Activated gamma-delta T cell treated with Interleukin-2 at 50 U/mL for 16 hours (primary cell): ENCODE results near the gene IL11RA.
A peak's percentile ranks its signal among the peaks of the same experiment; 100 is the strongest.
"Not testable (repeated sequence)": the region's sequence is repeated elsewhere in the genome, so short reads cannot be mapped to it uniquely, and the experiment has no call there.

Source experiments
- DNase-seq: peaks from one replicate; pipeline ENCODE4 v3.0.0-alpha.2; 2020

The IL11RA gene

DNA sequence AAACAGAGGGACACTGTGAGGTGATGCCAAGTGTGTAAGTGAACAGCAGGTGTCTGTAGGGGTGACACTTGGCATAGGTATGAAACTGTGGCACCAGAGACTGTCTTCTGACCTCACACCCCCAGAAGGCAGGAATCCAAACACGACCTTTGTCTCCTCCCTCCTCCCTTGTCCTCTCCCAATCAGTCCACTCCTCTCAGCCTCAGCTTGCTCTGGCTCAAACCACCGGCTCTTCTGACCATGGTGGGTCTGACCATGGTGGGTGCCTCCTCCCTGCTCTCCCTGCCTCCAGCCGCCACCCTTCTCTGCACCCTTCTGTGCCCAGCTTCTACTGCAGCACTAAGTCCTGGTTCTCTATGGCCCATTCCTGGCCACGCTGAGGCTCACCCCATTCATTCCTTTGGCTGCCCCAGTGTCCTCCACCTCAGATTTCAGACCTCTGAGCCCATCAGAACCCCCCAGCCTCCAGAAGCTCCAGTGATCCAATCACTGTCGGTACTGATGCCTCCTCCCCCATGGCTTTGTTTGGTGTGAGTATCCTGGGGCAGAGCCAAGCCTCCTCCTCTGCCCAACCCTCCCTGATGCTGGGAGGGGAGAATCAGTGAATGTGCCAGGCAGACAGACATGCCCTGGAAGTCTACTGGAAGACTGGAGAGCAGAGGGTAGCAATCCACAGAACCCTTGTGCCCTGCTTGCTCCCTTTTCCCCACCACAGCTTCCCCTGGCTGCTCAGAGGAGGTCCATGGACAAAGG, 21.4 kb upstream of the IL11RA start:
- DNase-seq, result no peak

- DNase-seq, result no peak
Observed at GRCh38 chr9:34633166-34633565, 18.8 kb upstream of the IL11RA start.

GRCh38 chr9:34633851-34634550, 18.0 kb upstream of the IL11RA start:
- peak; percentile 73 for DNase-seq

DNA sequence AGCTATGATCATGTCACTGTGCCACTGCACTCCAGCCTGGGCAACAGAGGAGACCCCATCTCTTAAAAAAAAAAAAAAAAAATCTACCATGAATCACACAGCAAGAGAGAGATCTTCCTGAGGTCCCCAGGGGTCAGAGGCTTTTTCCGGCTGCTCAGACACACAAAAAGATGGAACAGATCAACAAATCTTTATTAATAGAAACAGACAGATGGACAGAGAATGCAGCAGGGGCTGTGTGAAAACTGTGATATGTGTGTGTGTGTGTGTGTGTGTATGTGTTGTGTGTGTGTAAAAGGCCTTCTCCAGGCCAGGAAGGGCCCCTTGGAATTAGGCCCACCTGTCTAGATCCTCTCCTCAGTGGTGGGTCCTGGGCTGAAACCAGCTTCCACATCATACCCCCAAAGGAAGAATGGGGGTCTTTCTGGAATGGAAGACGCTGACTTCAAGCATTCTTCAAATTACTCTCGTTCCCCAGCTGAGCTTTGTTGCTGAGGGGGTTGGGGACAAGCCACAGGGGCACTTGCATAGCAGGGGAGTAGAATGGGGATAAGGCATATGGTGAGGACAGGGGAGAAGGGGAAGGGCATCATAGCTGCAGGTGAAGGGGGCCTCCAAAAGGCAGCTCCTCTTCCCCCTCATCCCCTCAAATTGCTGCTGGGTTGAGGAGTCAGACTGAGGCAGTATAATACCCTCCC, 17.3 kb upstream of the IL11RA start:
- DNase-seq, result no peak

DNA sequence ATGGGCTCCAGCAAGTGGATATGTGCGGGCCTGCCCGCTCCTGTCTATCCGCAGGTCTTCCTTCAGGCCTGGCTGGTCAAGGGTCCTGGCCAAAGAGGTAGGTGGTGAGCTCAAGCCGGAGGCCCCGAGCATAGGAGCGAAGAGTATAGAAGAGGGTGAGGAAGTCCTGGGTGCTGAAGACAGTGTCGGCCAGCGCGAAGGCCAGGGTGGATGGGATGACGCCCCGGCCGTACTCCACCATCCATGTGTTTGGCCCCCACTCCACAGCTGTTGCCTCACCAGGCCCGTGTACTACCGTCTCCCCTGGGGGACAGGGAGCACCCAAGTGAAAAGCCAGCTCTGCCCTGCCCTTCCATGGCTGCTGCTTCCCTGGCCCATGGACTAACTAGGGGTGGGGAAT, 16.4 kb upstream of the IL11RA start:
- no peak for DNase-seq

GRCh38 chr9:34636791-34637355, 15.1 kb upstream of the IL11RA start:
- DNase-seq, result no peak

DNA sequence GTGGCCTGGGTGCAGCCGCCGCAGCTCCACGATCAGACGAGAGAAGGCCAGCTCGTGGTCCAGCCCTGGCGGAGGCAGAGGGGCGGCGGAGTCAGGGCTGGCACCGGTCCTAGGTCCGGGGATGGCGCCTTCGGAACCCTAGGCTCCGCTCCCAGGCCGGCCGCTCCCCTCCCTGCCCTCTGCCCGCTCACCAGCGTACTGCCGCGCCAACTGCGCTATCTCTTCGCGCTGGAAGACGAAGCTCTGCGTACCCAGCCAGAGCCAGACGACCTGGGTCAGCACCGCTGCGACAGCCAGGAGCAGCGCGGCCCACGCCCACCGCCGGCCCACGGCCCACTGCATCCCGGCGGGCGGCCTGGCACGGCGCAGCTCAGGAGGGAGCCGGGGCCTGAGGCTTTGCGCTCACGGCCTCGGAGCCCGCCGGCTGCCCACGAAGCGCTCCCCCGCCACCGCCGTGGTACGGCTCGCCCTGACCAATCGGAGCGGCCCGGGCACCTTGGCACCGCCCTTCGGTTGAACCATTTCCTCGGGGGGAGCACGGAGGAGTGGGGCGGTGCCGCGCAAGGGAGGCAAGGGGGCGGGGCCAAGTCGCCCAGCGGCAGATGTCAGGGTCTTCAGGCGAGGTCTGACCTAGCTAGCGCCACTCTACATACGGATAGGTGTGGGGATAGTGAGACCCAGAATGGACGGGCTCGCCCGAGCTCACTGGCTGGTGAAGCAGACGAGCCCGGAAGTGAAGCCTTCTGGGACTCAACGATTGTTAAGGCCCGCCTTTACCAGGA, 14.4 kb upstream of the IL11RA start, which contains the start of gene SIGMAR1:
TSS of gene SIGMAR1 (minus strand) at position 432 of the 782 bp plus-strand sequence. CDS start at position 342, 90 bp downstream.
- peak; percentile 92 for DNase-seq

- DNase-seq, result no peak
Observed at GRCh38 chr9:34638138-34638445, 13.9 kb upstream of the IL11RA start.

GRCh38 chr9:34639322-34639721, 12.7 kb upstream of the IL11RA start:
- not testable (repeated sequence) for DNase-seq

DNA sequence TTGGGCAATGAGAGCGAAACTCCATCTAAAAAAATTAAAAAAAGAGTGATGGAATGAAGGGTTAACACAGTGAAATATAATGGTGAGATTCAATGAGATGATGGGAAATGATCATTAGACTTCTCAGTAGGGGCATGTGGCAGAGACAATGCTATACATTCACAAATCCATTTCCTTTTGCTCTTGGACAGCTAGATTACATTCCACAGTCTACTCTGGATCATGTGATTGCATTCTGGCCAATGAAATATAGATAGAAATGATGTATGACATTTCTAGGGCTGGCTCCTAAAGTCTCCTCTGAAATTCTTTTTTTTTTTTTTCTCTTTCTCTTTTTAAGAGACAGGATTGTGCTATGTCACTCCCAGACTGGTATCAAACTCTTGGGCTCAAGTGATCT, 9.3 kb upstream of the IL11RA start:
- no peak for DNase-seq

DNA sequence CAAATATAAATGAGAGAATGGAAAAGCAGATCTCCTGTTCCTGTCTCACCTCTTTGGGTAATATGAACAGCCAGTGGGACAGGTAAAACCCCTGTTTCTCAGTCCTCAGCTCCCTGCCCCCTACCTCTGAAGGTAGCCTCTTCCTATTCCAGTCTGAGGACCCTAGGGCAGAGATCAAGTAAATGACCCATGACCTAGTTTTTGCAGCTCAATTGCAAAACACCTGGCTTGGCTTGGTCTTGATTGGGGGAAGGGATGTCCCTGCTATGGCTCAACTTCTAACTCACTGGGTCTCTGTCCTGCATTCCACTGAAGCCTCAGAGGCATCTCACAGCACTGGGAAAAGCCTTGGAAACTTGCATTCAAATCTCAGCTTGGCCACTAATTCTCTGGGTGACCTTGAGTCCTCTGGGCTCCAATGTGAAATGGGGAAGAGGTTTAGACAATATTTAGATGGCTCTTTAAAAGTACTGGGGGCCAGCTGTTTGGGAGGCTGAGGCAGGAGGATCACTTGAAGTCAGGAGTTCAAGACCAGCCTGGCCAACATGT, 7.1 kb upstream of the IL11RA start:
- no peak for DNase-seq

GRCh38 chr9:34646211-34647083, 5.5 kb upstream of the IL11RA start, which contains the start of gene GALT:
Gene GALT, plus strand, starts transcription at chr9:34646675. Its CDS starts 30 bp downstream, at chr9:34646705.
- peak; percentile 97 for DNase-seq

GRCh38 chr9:34647084-34647403, 4.9 kb upstream of the IL11RA start:
- no peak for DNase-seq

DNA sequence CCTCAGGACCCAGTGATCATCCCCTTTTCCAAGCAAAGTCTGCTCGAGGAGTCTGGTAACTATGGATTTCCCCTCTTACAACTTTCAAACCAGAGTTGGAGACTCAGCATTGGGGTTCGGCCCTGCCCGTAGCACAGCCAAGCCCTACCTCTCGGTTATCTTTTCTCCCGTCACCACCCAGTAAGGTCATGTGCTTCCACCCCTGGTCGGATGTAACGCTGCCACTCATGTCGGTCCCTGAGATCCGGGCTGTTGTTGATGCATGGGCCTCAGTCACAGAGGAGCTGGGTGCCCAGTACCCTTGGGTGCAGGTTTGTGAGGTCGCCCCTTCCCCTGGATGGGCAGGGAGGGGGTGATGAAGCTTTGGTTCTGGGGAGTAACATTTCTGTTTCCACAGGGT, 4.3 kb upstream of the IL11RA start:
- DNase-seq, result no peak

GRCh38 chr9:34648673-34649072, 3.3 kb upstream of the IL11RA start:
- no peak for DNase-seq

DNA sequence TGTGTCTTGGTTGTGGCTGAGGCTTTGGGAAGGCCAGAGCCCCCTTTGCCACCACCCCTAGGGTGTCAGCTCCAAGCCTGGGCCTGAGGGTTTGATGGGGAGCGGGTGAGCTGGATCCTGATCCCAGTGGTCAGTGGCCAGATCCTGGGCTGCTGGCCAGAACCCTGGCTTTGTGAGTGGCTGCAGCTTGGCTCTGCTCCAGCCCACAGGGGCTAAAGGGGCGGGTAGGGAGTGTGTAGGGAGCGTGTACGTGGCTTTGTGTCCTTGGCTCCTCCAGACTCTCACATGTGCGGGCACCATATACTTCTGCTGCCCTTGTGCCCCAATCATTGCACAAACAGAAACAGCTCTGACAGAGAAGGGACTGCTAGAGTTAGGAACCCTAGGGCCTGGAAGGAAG, 1.2 kb upstream of the IL11RA start:
- no peak for DNase-seq

- DNase-seq, result no peak
Observed at GRCh38 chr9:34651321-34651720, 664 bp upstream of the IL11RA start.

DNA sequence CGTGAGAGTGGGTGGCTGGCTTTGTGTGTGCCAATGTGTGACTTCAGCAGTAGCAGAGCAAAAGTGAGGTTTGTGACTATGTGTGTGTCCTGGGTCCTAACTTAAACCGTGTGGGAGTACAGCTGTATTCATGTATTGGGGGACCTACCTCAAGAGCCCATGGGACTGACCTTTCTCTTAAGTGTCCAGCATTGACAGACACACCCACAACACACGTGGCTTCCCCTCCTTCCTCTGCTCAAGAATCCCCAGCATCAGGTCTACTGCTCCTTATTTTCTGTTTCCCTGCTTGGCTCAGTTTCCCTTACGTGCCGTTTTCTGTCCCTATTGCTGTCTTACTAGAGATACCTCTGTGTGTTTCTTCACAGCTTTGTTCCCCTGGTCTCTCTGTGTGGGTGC, 616 bp downstream of the IL11RA start:
- no peak for DNase-seq

GRCh38 chr9:34653151-34654072, 1.4 kb downstream of the IL11RA start:
- DNase-seq, result no peak

GRCh38 chr9:34654323-34655051, 2.5 kb downstream of the IL11RA start:
- no peak for DNase-seq
